GM21528 (cell line): ENCODE results near the gene MYH7B.

ENCODE experiments used
- ATAC-seq: cut with Tn5 transposase; IDR thresholded peaks from one replicate; pipeline ENCODE4 v1.9.1; 2021; ENCODE audit warnings: mild to moderate bottlenecking, moderate library complexity; ENCODE audit not compliant: unreplicated experiment, low FRiP score

The MYH7B gene

DNA sequence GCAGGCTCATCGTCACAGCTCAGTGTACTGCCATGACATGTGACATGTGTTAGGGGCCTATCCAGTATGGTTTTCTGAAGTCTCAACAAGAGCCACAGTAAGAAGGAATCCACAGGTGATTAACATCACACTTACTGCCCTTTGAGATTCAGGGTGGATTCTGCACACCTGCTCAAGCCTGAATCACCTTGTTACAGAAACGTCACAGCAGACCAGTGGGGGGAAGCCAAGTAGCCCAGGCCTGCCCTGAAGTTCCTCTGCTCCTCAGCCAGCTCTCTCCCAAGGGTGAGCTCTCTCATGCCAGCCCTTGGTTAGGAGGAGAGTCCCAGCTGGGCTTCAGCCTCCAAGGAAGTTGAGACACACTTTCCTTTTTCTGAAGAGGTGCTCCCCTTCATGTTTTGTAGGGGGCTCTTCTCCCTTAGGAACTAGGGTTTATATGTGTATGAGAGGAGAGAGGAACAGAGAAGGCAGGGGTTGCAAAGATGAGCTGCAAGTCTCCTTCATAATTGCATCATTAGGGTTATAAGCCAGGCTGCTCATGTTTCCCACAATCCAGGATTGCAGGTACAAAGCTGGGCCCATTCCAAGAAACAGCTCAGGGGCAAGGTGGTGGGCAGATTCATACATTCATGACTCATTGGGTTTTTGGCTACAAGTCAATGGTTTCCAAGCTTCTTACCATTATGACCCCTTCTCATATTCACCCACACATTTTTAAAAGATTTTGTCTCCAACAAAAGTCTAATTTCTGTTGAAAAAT is 11.7 kb upstream of the MYH7B start:
- no peak for ATAC-seq

DNA sequence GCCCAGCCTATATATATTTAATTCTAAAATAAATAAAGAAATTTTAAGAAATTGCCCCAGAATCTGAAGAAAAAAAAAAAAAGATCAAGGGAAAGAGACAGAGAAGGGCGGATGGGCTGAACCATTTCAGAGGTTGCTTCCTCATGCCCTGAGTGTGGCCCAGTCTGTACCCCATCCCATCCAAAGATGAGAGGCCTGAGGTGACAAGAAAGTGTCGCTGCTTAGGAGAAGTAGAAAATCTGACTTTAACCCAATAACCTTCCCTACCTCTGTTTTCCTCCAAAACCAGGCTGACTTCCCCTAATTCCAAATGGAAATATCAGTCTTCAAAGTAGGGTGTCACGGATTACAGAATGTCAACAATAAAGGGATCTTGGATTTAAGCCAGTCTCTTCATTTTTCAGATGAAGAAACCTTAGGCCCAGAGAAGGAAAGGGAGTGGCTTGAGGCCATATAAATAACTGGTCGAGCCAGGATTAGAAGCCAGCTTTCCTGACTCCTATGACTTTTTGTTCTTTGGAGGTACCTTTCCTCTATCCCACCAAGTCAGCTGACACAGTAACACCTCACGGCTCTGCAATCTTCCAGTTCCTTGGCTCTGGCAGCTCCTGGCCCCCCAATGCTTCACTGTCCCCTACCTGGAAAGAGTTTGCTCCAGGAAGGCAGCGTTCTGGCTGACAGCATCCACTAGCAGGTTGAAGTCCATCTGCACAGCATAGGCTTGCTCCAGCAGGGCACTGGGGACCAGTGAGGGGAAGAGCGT is 10.2 kb upstream of the MYH7B start:
- no peak for ATAC-seq

DNA sequence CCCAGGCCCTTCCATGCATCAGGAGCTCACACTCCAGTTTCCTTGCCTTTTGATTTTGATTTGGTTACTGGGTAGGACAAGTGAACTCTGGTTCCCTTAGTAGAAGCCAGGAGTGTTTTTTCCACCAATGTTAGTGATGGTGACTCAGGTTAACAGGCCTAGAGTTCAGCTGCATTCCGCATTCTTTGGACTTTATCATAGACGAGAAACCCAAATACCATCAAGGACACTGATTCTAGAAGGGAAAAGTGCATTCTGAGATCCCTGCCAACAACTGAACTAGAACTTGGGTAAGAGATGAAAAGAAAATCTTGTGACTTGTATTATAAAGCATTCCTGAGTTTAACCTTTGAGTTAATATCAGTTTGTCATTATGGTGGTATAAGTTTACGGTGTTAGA is 9.0 kb upstream of the MYH7B start:
- ATAC-seq: no peak

DNA sequence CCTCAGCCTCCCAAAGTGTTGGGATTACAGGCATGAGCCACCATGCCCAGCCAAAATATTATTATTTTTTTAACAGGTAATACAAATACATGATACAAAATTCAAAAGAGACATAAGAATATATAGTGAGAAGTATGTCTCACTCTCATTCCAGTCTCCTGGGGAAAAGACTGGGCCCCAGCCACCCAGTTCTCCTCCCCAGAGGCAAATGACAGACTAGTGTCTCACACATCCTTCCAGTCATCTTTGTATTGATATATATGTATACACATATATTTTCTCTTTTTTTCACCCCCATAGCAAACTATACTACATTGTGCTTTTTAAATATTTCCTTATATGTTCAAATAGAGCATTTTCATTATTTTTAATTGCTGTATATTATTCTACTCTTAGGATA is 8.3 kb upstream of the MYH7B start:
- no peak for ATAC-seq

DNA sequence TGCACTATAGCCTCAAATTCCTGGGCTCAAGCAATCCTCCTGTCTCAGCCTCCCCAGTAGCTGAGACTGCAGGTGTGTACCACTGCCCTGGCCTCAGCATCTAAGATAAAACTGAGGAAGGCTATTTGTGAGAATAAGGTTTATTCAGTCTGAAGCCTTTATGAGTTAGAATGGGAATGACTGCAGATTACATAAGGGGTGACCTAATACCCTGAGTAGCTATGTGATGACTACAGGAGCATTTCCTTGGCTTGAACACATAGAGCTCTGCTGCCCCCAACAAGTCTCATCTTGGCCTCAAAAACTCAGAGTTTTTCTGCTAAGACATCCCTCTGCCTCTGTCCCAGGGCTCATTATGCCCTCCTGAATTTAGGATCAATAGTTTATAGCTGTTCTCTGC is 7.6 kb upstream of the MYH7B start:
- ATAC-seq: no peak

DNA sequence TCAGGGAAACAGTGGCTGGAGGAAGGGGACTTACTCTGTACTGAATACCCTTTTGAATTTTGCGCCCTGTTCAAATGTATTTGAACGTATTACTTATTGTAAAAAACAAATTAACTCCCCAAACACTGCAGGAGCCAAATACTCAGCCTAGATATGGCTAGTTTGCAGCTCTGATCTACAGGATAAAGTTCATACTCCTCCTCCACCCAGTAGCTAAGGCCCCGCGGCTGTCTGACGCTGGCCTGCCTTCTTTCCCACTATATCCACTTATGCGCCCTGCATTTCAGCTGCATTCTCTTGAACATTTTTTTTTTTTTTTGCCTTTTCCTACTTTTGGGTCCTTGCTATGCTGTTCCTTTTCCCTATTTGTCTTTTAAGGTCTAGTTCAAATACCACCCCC is 6.5 kb upstream of the MYH7B start:
- ATAC-seq: no peak

DNA sequence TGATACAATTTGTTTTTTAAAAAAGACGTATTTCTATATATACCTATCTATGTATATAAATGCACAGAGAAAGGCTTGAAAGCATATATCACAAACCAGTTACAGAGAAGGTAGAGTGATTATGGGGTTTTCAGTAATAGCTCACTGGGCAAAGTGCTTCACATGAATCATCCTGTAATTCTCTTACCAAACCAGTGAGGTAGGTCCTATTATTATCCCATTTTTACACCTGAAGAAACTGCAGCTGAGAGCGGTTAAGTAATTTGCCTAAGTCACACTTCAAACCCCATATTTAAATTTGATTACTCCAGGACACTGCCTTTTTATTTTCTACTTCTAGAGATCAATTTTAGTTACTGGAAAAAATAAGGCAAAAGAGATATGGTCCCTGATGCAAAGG is 4.4 kb upstream of the MYH7B start:
- ATAC-seq: no peak

DNA sequence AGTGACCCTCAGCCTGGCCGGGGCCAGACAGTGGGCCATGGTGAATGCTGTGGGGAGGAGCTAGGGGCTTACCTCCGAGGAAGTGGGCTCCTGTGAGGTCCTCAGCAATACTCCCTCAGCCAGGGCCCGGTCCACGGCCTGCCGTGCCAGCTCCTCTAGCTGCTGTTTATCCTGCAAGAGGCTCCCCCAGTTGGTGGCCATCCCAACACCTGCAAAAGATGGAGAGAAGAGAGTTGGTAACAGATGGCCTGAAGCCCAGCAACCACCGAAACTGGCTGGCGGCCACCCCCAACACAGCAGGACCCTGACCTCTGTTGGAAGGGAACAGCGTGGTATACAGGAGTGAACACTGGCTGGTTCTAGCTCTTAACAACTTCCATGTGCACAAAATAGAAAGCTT is 4.0 kb upstream of the MYH7B start:
- ATAC-seq: no peak

DNA sequence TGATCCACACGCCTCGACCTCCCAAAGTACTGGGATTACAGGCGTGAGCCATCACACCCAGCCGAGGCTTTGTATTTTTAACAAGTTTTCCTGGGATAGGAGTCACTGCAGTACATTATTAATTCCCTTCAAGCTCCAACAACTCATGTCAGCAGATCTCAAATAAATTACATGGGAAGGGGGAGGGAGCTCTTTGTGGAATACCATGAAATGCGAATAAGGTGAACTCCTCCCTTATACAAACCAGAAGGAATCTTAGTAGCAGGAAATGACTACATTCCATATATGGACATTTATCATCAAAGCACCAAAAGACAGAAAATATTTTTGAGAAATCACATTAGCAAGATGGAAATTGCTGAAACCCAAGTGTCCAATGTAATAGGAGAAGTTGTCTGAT is 3.0 kb upstream of the MYH7B start:
- no peak for ATAC-seq

DNA sequence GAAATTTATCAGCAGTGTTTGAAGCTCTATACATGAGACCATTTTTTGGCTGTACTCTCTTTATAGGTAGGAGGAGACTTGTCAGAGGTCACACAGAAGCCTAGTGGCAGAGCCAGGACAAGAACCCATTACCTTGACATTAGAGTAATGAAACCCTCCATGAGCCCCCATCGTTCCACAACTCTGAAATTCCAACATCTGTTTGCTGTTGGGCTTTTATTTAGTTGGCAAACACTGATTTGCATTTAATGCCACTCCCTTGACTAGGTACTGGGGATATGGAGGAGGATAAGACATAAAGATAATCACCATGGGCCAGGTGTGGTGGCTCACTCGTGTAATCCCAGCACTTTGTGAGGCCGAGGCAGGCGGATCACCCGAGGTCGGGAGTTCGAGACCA is 1.7 kb upstream of the MYH7B start:
- ATAC-seq: no peak

DNA sequence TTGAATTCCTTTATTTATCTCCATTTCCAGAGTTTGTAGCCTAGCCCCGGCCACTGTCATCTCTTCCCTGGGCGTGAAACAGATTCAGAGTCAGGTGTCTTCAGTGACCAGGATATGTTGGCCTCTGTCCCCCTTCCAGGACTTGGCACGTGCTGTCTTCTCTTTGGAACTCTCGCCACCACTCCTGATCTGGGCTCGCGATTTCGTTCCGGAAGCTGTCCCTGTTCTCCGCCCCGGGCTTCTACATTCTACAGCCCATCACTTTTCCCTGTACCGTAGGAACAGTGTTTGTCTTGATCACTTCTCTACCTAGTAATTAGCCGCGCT is 801 bp upstream of the MYH7B start:
- ATAC-seq: no peak

DNA sequence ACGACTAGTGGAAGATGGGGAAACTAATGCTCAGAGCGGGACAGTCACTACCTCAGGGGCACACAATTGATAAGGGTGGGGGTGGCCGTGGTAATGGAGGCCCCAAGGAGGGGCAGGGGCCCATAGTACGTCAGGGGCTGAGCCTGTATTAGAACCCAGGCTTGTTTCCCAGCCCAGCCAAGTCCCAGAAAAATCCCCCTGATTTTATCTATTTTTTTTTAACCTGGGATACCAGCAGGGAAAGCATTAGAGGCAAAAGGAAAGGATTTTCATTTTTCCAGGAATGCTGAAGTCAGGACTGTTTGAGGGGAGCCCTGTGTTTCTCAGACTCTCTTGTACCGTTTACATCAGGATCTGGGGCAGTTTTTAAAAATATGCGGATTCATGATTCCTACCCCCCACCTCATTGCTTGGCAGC is 382 bp downstream of the MYH7B start:
- no peak for ATAC-seq

DNA sequence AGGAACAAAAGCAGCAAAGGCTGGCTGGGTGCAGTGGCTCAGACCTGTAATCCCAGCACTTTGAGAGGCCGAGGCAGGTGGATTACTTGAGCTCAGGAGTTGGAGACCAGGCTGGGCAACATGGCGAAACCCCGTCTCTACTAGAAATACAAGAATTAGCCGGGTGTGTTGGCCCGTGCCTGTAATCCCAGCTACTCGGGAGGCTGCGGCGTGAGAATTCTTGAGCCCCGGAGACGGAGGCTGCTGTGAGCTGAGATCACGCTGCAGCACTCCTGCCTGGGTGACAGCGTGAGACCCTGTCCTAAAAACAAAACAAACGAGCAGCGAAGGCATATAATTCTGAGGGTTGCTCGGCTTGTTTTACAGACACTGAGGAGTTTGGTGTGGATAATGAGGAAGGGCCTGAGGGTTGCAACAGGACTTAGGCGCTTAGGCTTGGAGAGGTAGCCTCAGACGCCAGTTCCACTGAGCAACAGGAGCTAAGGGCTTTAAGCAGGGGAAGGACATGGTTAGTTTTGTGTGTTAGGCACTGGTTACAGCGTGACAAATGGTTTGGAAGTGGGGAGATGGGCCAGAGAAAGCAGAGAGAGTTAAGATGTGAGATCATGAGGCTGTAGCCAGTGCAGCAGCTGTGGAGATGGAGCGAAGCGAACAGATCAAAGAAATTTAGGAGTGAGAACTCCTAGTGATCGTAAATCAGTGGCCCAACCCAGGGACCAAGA is 1.2 kb downstream of the MYH7B start:
- ATAC-seq: no peak

DNA sequence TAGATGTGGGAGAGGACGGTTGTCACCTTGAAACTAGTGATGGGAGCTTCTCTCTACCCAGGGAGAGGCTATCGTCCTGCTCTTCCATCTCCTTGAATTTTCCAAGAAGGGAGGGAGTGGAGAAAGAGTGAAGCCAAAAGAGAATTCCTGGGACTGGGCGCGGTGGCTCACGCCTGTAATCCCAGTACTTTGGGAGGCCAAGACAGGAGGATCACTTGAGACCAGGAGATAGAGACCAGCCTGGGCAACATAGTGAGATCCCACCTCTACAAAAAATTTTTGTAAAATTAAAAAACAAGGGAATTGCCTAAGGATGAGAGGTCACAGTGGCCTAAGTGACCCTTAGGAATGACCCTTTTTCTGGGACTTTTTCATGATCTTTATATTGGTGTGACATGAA is 8.8 kb downstream of the MYH7B start:
- ATAC-seq: no peak

DNA sequence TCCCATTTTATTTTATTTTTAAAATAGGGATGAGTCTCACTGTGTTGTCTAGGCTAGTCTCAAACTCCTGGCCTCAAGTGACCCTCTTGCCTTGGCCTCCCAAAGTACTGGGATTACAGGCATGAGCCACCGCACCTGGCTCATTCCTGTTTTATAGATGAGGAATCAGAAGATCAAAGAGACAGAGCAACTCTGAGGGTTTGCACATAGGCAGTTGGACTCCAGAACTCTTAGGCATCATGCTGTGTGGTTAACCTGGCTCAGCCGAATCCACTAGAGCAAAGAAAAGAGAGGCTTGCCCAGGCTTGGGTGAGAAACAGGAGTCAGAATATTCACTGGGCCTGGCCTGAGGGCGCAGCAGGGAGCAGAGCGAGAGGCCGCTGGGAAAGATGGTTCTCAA is 9.4 kb downstream of the MYH7B start:
- no peak for ATAC-seq

DNA sequence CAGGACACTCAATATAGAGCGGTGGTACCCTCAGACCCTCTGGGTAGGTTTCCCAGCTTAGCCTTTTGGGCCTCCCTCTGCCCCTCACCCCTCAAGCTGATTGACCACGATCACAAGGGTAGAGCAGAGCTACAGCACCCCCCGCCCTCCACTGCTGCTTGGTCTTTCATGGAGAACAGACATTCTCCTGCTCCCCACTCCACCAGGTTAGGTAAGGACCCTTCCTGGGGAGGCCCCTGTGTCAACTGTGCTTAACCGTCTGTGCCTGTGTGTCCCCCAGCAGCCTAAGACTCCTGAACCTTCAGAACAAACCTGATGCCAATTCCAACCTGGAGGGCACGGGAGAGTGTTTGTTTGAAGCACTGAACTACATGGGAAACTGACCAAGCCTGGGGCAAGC is 11.8 kb downstream of the MYH7B start:
- ATAC-seq: no peak

DNA sequence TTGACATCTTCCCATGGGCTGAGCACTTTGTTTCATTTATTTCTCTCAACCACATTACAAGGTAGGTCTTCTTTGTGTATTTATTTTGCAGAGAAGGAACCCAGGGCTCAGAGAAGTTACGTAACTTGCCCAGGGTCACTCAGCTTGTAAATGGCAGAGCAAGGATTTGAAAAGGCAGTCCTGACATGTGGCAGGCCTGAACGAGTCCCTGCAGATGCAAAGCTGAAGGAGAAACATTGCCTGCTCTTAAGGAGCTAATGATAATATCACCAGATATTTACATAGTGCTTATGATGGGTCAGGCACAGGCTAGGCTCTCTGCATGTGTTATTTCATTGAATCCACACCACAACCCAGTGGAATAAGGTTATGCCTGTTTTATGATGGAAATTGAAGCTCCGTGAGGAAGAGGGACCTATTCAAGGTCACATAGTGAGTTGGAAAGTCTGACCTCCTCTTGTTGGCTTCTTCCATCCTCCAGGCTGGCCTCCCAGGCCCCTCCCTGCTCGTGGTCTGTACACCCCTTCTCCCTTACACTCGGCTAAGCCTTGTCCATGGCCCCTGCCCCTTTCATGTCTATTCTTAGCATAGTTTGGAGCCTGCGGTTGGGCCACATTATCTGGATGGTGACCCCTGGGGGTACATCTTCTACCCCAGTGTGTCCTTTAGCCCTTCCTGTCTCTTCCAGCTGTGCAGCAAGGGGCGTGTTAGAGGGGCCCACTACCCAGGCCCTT is 12.5 kb downstream of the MYH7B start:
- no peak for ATAC-seq

DNA sequence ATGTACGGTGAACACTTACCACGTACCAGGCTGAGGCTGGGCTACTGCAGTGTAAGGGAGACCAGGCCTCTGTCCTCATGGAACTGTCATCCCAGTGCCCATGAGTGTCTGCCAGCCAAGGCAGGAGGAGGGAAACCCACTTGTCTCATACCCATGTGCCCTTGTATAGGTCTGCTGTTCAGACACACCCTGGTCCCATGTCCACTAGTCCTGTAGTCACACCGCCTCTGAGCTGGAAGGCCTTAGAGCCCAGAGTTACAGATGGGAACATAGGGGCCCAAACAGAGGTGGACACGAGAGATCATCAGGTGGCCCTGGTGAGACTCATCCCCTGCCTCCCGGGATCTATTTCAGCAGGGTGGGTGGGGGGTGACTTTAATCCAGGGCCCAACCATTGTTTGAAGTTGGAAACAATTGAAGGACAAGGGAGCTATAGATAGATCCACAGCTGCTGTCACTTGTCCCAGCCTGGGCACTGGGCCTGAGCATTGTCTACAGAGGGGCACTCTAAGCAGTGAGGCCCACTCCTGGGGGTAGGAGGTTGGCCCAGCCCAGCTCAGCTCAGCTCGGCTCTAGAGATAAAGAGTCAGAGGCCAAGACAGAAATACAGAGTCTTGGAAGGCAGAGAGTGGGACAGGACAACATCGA is 14.6 kb downstream of the MYH7B start:
- no peak for ATAC-seq

DNA sequence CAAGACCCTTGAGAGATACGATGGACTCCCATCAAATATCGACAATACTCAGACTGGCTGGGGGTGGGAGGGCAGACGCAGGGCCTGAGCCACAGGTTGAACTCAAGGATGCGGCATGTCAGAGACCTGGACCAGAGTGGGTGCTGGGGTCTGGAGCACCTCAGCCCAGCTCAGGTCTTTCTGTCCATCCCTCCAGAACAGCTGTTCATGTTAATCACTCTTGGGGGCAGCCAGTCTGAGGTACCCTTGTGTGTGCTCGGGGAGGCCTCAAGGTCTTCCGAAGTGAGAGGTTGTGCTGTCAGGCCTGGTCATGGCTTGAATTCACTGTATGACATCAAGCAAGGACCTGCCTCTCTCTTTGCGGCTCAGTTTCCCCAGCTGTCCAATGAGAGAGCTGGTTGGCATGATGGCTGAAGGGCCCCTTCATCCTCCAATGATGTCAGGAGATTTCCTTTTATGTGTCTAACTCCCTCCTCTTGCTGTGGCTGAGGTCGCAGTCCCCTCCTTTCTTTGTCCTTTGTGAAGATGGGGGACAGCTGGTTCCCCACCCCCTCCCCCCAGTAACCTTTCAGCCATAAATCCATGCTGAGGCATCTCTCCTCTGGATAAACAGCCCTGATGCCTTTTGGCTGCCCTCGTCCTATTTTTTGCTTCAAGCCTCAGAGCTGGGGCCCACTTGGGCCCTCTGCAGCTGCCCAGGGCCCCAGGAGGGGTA is 15.3 kb downstream of the MYH7B start:
- no peak for ATAC-seq
